Stimulated activated CD4-positive, alpha-beta T cell treated with anti-CD3 and anti-CD28 coated beads, Interleukin-4, amount 100 ng/mL, for 24 hours (primary cell): ENCODE data around the gene TEKTIP1.
"Not testable (repeated sequence)": the region's sequence is repeated elsewhere in the genome, so short reads cannot be mapped to it uniquely, and the experiment has no call there.

Source experiments
- DNase-seq: peaks from one replicate; pipeline ENCODE4 v3.0.0-alpha.2; 2020

The TEKTIP1 gene

DNA sequence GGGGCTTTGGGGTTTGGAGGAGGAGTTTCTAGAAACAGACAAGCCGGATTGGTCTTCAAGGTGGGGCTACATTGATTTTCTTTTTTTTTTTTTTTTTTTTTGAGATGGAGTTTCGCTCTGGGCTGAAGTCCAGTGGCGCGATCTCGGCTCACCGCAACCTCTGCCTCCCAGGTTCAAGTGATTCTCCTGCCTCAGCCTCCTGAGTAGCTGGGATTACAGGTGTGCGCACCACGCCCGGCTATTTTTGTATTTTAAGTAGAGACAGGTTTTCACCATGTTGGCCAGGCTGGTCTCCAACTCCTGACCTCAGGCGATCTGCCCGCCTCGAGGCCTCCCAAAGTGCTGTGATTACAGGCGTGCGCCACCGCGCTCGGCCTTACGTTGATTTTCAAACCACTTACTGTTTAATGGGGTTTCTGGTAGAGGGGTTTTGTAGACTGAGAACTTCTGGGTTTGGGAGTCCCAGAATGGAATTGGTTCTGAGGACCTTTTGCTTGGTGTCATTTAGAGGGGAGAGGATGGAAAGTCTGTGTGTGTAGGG, 30.8 kb upstream of the TEKTIP1 start:
- DNase-seq, result not testable (repeated sequence)

DNA sequence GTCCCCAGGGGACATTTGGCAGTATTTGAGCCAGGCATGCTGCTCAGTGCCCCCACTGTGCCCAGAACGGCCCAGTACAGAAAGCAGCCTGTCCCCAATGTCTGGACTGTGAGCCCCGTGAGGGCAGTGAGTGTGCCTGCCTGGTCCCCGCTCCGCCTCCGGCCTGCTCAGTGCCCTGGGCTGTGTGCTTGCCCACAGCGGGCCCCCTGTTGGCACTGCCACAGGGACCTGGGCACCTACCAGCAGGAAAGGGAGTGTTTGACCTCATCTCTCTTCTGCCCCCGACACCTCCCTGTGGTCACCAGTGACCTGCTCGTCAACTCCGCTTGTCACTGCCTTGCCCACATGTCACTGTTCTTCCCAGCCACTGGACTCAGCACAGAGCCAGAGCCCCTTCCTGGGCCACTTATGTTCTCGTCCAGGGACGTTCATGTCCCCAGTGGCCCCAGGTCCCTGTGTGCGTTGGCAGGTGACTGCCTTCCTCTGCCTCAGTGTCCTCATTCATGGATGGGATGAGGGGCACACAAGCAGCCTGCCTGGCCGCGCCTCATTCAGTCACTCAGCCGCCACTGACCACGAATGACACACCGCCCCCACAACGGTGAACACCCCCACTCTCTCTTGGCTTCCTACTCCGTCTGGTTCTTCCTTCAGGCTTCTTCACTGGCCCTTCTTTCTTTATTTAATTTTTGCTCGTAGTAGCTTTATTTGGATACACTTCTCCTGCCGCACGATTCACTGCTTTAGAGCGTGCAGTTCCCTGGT, 30.0 kb upstream of the TEKTIP1 start:
- DNase-seq, result no peak

DNA sequence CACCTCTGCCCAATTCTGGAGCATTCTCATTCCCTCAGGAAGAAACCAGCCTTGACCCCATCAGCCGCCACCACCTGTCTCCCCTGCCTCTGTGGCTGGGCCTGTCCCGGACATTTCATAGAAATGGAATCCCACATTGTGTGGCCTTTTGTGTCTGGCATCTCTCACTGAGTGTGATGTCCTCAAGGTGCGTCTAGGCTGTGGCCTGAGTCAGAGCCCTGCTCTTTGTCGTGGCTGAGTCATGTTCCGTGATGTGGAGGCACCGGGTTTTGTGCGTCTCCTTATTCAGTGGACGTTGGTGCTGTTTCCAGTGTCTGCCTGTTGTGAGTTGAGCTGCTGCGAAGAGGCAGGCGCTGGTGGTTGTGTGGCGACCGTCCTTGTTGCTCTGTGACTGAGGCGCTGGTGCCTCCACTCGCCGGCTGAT, 29.4 kb upstream of the TEKTIP1 start:
- DNase-seq, result peak; percentile 46

DNA sequence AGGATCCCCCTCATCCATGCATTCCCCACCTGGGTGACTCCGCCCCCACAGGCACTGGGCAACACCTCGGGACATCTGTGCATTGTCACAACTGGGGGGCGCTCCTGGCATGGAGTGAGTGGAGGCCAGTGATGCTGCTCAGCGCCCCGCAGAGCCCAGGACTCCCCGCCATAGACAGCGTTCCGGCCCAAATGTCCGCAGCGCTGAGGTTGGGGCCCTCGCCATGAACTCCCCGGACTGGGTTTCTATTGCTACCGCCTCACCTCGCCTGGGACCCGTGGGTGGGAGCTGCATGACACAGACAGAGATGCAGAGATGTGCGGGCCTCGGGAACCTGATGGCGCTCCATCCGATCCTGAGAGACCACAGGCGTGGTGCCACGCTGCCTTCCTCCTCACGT, 28.2 kb upstream of the TEKTIP1 start:
- no peak for DNase-seq

DNA sequence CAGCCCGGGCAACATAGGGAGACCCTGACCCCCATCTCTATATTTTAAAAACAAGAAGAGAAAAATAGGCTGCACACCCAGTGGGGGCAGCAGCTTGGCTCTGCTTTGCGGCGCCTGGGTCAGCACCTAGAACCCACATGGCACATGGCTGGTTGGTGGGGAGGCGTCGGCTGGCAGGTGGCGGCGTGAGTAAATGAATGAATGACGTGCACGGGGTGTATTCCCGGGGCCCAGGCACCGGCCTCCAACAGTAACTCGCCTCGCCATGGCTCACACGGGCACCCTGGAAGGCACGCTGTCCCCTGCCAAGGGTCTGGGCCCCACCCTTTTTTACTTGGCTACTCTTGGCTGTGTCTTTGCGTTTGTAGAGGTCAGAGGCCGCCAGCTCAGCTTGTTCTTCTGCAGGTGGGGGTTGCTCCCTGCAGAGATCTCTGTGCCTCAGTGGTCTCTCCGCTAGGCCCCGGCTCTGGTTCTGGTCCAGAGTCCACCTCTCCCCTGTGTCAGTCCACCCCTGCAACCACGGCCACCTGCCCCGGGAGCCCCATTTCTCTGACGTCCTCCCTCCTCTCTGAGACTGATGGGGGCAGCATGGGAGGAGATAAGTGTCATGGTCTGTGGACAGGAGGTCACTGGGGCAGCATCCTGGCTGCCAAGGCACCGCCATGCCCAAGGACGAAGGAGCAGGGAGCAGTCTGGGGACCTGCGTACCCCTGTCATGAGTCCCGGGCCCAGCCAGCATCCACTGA, 27.3 kb upstream of the TEKTIP1 start:
- DNase-seq, result no peak

DNA sequence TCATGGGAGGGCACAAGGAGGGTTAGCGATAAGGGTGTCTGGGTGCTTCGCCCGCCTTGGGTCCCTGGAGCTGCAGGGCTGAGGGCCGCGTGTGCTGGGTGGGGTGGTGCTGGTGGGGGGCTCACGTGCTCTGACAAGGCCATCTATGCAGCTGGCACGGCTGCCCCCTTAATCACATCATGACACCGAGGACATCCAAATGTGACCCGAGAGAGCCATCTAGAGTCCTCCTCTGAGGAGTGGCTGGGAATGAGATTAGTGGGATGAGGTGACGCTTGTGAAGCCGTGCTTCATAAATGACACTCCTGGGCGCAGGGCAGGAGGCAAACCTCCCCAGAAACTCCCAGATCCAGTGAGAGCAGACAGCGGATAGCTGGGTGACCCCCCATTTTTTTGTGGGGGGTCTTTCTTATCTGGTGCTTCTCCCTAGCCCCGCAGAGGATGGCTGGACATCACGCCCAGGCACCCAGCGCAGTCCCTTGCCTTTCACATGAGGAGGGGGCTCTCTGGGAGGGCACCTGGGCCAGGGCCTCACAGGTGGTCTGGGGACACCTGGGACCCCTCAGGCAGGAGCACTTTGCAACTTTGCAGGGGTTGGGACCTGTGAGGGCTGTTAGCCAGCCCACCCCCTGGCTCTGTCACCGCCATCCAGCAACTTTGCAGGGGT, 26.3 kb upstream of the TEKTIP1 start:
- no peak for DNase-seq

DNA sequence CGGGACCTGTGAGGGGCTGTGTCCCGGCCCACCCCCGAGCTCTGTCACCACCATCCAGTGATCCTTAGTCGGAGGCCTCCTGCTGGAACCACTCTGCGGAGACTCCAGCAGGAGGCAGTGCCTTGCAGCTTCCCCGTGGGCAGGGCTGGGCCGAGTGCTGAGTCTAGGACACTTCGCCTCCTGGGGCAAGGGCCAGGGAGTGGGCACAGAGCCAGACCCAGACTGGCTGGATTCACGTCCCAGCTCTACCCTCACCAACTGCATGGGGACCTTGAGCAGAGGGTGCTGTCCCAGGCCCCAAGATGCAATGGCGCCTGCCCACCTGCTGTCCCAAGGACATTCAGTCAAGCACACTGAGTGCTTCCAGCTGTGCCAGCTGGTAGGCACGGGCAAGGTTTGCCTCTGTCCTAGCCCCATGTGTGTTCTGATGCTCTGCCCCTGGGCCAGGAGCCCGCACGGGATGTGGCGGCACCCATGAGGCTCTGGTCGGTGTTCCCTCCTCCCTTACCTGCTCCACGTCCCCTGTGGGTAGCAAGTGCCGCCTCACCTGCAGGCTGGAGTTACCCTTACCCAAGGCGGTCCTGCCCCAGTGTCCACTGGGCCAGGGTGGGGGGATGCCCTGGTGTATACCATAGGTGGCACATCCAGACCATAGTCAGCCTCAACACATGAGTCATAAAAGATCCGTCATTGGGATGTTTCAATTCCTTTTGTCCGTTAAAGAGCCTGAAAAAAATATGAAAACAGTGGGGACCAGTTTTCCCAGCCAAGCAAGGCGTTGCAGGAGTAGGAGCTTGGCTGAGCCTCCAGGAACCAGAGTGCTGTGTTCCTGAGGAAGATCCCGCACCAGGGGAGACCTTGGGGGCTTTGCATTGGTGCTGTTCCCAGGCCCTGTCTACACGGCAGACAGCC, 25.5 kb upstream of the TEKTIP1 start:
- DNase-seq, result no peak

DNA sequence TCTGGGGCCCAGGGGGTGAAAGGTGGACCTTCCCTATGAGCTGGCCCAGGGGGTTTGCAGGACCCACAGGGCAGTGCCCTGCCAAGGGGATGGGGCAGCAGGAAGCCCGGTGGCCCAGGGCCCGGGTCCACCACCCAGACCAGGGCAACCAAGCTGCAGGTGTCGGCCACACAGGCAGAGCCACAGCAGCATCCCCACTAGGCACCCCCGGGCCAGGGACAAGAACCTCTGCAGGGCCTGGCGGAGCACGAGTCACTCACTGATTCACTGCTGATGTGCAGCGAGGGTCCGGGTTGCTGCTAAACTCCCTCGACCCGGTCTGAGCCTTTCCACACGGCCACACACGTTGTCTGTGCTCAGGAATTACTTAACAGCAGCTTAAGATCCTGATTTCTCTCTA, 24.0 kb upstream of the TEKTIP1 start:
- no peak for DNase-seq

DNA sequence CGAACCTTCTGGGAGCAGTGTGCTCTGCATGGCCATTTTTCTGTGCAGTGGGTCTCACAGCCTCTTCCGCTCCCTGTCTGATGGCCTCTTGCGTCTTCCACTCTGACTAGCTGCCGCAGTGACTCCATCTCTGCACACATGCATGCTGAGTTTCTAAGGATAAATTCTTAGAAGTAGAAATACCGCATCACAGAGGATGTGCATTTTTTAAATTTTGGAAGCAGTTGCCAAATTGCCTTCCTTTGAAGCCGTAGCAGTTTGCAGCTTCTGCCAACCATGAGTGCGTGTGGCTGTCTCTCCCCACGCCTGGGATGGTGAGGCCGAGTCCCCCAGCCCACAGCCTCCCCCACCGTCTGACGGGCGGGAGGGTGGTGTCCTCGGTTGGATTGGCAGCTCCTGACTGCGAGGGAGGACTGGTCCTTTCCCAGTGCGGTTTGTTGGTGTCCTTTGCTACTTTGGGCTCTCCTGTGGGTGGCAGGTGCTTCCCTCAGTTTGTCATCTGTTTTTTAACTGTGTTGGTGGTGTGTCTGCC, 23.0 kb upstream of the TEKTIP1 start:
- DNase-seq, result no peak

DNA sequence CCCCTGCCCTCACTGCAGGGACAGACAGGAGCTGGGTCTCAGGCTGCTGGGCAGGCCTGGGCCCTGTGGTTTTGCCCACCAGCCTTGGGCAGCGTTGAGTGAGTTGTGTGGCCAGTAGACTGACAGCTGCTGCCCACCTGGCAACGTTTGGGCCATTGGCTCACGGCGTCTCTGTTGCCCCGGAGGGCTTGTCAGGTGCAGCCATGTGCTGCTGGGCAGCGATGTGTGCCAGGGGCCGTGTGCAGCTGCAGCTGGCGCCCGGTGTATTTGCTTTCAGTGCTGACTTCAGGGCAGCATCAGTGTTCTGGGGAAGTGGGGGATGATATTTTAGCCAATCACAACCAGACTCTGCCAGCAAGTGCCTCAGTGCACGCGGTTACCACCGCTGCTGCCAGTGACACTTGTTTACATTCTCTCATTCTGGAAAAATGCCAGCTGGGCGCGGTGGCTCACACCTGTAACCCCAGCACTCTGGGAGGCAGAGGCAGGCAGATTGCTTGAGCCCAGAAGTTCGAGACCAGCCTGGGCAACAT, 22.2 kb upstream of the TEKTIP1 start:
- peak; percentile 23 for DNase-seq

DNA sequence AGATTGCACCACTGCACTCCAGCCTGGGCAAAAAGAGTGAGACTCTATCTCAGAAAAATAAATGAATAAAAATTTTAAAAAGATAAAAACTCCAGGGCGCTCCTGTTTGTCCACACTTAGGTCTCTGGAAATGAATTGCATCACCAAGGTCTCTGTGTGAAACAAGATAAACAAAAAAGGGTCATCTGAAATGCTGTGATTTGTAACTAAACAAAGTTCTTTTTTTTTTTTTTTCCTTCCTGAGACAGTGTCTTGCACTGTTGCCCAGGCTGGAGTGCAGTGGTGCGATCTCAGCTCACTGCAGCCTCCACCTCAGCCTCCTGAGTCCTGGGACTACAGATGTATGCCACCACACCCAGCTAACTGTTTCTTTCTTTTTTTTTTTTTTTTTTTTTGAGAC, 21.3 kb upstream of the TEKTIP1 start:
- no peak for DNase-seq

DNA sequence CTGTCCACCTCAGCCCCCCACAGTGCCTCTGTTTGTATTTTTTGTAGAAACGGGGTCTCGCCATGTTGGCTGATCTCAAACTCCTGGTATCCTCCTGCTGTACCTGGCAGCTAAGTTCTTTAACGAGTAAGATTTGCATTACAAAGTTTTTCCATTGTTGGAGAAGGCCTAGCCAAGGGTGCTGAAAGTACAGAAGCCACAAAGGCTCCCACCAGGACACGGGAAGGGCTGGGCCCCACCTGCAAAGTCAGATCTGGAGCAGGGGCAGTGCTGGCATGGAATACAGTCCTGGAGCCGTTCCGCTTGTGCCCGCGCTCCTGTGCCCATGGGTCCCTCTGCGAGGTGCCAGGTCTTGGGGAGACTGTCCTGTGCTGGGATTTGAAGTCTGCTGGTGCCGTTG, 20.7 kb upstream of the TEKTIP1 start:
- no peak for DNase-seq

DNA sequence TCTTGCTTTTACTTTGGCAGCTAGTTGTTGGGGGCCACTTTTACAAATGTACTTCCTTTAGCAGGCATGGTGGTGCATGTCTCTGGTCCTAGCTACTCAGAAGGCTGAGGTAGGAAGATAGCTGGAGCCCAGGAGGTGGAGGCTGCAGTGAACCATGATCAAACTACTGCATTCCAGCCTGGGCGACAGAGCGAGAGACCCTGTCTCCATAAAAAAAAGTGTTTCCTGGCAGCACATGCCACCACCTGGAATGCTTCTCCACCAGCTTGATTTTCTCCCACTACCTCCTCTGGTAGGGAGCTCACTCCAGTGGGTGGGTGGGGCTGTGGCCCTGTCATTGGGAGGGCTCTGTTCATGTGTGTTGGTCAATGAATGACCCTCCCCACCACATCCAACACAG, 20.3 kb upstream of the TEKTIP1 start:
- no peak for DNase-seq

DNA sequence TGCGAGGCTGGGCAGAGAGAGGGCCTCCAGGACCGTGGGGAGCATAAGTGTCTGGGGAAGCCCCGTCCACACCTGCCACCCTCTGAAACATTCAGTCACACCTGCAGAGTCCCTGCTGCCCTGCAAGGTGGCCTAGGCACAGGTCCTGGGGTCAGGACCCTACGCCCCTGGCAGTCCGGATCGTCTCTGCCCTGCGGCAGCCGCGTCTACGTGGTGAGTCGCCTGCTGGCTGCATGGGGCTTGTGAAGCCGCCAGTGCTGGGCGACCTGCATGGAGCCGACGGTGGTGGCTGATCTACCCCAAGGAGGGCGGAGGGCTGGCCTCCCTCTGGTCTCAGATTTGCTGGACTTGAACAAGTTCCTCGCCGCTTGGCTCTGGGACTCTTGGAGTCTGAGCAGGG, 19.8 kb upstream of the TEKTIP1 start:
- DNase-seq, result no peak

DNA sequence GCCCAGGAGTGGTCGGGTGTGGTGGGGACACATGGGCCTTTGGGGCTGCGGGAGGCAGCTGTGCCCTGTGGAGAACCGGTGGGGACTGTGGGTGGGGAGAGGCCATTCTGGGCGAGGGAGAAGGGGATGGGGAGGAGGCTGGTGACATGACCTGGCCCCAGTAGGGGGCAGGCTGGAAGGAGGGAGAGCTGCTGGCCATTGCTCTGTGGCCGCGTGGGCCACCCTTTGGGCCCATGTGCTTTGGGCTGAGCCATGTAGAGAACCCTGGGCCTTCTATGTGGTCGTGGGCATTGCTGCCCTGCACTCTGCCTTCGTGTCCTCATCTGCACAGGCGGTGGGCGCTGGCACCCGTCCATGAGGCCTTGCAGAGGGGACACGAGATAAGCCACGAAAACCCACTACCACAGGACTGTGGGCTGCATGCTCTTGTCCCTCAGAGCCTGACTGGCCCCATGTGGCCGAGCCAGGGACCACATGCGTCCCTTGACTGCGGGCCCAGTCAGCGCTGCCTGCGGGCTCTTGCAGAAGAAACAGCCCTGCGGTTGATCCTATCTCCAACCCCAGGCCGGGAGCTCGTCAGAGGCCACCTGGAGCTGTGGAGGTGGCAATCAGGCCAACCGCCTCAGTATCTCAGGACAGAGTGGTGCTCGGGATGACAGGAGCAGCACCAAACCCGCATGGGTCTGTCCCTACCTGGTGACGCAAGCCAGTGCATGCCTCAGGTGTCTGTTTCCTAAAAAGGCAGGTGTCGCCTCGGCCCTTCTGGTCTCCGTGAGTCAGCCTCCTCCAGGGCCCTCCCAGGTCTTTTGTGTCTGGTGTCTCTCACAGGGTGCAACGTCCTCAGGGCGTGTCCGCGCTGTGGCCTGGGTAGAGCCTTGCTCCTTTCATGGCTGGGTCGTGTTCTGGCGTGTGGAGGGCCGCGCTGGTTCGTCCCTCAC, 18.5 kb upstream of the TEKTIP1 start:
- no peak for DNase-seq

DNA sequence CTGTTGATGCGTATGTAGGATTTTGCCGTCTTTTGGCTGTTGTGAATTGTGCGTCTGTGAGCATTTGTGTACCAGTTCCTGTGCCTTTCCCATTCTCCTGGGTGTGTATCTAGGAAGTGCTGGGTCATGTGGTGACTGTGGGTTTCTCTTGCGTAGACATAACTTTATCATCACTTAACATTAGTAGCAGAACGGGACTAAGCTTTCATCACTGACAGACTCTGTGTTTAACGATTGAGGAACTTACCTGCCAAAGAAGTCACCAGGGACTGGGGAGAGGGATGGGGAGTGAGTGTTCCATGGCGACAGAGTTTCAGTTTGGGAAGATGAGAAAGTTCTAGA, 17.9 kb upstream of the TEKTIP1 start:
- DNase-seq, result no peak

DNA sequence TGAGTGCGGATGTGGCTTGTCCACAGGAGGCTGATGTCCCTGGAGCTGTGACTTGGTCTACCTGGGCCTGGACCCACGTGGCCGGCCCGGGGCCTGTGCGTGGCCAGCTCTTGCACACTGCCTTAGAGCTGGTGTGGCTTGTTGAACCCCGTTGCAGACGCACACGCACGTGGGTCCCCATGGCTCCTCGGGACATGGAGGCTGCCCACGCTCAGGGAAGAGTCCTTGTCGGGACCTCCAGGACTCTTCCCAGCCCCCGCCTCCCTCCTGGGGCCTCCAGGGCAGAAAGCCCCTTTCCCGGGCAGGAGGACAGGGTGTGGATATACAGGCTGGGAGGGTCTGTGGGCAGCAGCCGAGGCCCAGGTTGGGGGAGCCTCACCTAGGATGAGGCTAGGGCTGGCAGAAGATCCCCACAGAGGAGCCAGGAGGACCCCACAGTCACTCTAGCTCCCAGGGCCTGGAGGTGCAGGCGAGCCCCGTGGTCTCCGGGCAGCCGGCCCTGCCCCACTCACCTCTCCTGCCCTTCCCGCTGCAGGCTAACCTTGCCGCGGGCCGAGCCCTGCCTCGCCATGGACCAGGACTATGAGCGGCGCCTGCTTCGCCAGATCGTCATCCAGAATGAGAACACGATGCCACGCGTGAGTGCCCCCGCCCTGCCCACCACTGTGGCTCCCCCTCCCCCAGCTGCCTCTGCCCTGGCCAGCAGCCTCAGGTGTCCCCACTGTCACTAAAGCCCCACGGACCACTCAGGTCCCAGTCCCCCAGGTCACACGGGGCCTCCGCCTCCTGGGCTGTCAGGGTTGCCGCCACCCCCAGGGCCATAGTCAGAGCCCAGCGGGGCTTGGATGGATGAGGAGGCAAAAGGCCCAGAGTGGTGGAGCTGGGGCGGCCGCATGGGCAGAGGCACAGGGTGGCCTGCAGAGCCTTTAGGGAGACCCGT, 16.3 kb upstream of the TEKTIP1 start:
- no peak for DNase-seq

DNA sequence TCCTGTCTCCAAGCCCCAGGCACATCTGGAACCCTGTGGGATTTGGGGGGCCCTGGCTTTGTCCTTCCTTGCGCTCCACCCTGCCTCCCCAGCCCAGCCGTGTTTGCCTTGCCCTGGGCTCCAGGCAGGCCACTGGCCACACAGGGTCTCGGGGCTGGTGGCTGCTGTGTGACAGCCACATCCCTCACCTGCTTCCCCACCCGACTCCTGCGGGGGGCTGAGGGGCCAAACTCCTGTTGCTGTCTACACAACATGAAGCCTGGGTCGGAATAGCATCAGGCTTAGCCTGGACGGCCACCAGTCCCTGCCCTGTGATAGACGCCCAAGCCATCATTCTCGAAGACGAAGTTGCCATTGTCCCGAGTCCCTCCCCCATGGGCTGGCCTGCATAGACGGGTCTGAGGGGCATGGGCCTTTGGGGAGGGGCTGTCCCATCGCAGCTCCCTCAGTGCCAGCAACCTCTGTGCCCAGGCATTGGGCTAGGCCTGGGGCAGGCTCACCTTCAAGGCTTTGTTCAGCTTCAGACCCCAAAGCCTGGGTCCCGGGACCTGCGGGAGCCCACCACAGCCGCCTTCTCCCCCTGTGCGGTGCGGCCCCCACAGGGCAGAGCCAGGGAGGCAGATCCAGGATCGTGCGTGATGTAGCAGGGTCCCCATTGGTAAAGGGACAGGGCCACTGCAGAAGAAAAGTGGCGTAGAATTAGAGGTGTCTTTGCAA, 15.5 kb upstream of the TEKTIP1 start:
- no peak for DNase-seq
